Measurements from ENCODE around the gene C1orf210.

GRCh38 chr1:43235040-43235439 lies 50.3 kb downstream of the C1orf210 start:
- TF ChIP-seq POLR2A (IDR thresholded peaks at IDR 0.05) (no peak), CTCF (IDR thresholded peaks at IDR 0.05) (no peak), POLR2AphosphoS5 (IDR thresholded peaks at IDR 0.05) (no peak)

Data from stomach (tissue), 4 donors.